ENCODE data around the gene KLK14. TPM values are rescaled to one million over a fixed set of nuclear protein-coding genes. Genes with fewer than 3 reads are reported as not detected.

Gene KLK14
- total and polyA plus RNA-seq, 8 donors, result 0.17 to 0.45 (median 0.27) TPM; not detected in 2

DNA sequence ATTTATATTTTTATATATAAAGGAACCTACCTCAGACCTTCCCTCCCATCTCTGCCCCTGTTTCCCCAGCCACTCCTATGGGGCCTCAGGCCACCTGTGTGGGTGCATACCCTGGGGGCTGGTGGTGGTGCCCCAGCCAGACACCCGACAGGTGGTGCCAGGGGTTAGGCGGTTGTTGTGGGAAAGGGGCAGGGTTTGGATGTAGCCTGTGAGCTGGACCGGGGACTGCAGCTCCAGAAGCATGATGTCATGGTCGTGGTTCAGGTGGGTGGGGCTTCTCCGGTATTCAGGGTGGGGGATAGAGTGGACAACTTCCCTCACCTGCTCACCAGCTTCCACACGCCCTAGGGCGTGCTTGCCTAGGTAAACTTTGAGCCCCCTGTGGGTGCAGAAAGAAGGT is 23.0 kb downstream of the KLK14 start:
- no peak for TF ChIP-seq CTCF (IDR thresholded peaks at IDR 0.05)
- no peak for ATAC-seq
- Histone ChIP-seq H3K27ac (no peak overlapping the region), H3K4me3 (no peak overlapping the region), H3K36me3 (no peaks in the 10 kb centered on the region), H3K4me1 (no peaks in the 10 kb centered on the region), H3K27me3 (peaks cover 0 to 56% of the 10 kb centered on the region in 2 donors), H3K9me3 (no peaks in the 10 kb centered on the region)
- intact Hi-C loops (cut with DNase I), result no loop called here
- no peak for DNase-seq

DNA sequence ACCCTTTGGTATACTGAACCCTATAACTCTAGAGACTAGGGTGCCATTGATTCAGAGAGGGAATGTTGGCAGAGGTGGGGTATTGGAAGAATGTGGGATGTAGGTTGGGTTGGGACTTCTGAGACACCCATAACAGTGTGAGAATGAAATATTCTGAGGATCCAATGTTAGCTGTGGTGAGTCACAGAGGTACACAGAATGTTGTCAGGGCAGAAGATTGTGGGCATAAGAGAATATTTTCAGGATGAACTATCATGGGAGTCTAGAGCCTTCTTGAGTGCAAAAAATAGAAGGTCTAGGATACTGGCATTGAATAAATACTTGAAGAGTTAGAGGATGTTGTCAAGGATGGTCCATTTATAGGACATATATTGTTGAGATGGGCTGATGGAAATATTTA is 26.8 kb downstream of the KLK14 start:
- no peak for ATAC-seq
- no peak for TF ChIP-seq CTCF (IDR thresholded peaks at IDR 0.05)

GRCh38 chr19:51047031-51047335 is 35.7 kb downstream of the KLK14 start:
- no peak for ATAC-seq
- no peak for DNase-seq
- Histone ChIP-seq H3K36me3 (no peaks in the 10 kb centered on the region), H3K9me3 (no peaks in the 10 kb centered on the region), H3K4me3 (no peak overlapping the region), H3K27ac (no peak overlapping the region), H3K27me3 (peaks cover 0 to 23% of the 10 kb centered on the region in 2 donors), H3K4me1 (no peaks in the 10 kb centered on the region)
- intact Hi-C loops (cut with DNase I), result no loop called here
- no peak for TF ChIP-seq CTCF (IDR thresholded peaks at IDR 0.05)

More for the DNA sequence above, 26.8 kb downstream of the KLK14 start:
- Histone ChIP-seq H3K4me1 (no peaks in the 10 kb centered on the region), H3K9me3 (no peaks in the 10 kb centered on the region), H3K27me3 (peaks cover 0 to 37% of the 10 kb centered on the region in 2 donors), H3K4me3 (no peak overlapping the region), H3K27ac (no peak overlapping the region), H3K36me3 (no peaks in the 10 kb centered on the region)
- intact Hi-C loops (cut with DNase I), result no loop called here
- no peak for DNase-seq

DNA sequence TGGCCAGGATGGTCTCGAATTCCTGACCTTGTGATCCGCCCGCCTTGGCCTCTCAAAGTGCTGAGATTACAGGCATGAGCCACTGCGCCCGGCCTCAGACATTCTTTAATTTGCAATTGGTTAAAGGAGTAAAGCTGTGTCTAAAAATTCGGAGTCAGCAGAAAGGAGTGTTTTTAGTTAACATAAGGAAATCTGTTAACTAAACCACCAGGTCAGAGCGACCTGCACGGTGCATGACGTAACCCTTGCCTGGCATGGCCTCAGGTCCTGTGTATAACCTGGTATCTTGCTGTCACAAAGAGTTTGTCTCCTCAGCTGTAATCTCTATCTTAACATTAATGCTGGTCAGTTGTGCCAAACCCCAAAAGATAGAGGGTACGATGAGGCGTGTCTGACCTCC is 38.4 kb downstream of the KLK14 start:
- no peak for DNase-seq
- Histone ChIP-seq H3K4me1 (no peaks in the 10 kb centered on the region), H3K4me3 (no peak overlapping the region), H3K27ac (no peak overlapping the region), H3K9me3 (no peaks in the 10 kb centered on the region), H3K27me3 (peaks cover 0 to 19% of the 10 kb centered on the region in 2 donors), H3K36me3 (no peaks in the 10 kb centered on the region)
- no peak for TF ChIP-seq CTCF (IDR thresholded peaks at IDR 0.05)
- intact Hi-C loops (cut with DNase I), result no loop called here
- no peak for ATAC-seq

DNA sequence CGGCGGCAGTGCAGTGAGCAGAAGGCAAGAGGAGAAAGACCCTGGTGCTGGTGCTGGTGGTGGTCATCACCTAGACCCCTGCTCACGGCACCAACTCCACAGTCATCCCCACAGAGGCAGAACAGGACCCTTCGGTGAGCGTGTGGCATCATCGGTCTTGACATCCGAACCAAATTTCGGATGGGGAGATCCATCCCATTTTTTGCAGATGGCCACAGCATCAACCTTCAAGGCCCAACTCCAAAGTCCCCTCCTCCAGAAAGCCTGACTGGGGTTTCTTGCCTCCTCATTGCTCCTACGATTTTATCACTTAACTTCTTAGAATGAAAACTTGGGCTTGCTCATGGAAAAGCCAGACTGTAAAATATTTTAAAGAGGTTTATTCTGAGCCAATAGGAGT is 39.2 kb downstream of the KLK14 start:
- Histone ChIP-seq H3K4me1 (no peaks in the 10 kb centered on the region), H3K27me3 (peaks cover 0 to 16% of the 10 kb centered on the region in 2 donors), H3K36me3 (no peaks in the 10 kb centered on the region), H3K4me3 (no peak overlapping the region), H3K27ac (no peak overlapping the region), H3K9me3 (no peaks in the 10 kb centered on the region)
- ATAC-seq (no peak), DNase-seq (no peak)
- intact Hi-C loops (cut with DNase I), result no loop called here
- no peak for TF ChIP-seq CTCF (IDR thresholded peaks at IDR 0.05)

Measured in left lung (tissue), 10 donors.